Esophagus muscularis mucosa (tissue), 4 donors: ENCODE measurements around the gene TMEM51. TPM values are rescaled to one million over a fixed set of nuclear protein-coding genes. Genes with fewer than 3 reads are reported as not detected.

Source experiments
- DNase-seq: peaks from one replicate; pipeline ENCODE4 v3.0.0-alpha.2; 2017; ENCODE audit errors: extremely low spot score
- H3K27ac ChIP-seq, 4 donors: fragments of 200-600 bp; sonication (generic); replicated peaks in 1 of 4; 1 replicate in 3 of 4; 2 replicates in 1 of 4; pipeline ENCODE4 v1.5.1; 2016 to 2019; ENCODE audit warnings: mild to moderate bottlenecking in 1 of 4
- H3K27me3 ChIP-seq, 4 donors: fragments of 200-600 bp; sonication (generic); one replicate each; pipeline versions ENCODE4 v1.5.1 to v1.6.0; 2016 to 2019
- H3K36me3 ChIP-seq, 4 donors: fragments of 200-600 bp; sonication (generic); one replicate each; pipeline ENCODE4 v1.5.1; 2016 to 2019
- H3K4me1 ChIP-seq, 4 donors: fragments of 200-600 bp; sonication (generic); one replicate each; pipeline ENCODE4 v1.5.1; 2016 to 2019
- H3K4me3 ChIP-seq, 4 donors: fragments of 200-600 bp; sonication (generic); 1 replicate in 2 of 4; 2 replicates in 2 of 4; pipeline ENCODE4 v1.5.1; 2016 to 2019; ENCODE audit warnings: mild to moderate bottlenecking in 4 of 4, moderate library complexity in 1 of 4
- H3K9me3 ChIP-seq, 4 donors: fragments of 200-600 bp; sonication (generic); 1 replicate in 3 of 4; 2 replicates in 1 of 4; pipeline ENCODE4 v1.5.1; 2016 to 2019
- CTCF ChIP-seq, 3 experiments: fragments of 200-600 bp in 2 of 3; fragments of 450-650 bp in 1 of 3; sonication (generic) in 2 of 3; IDR thresholded peaks; one replicate each; pipeline ENCODE4 v1.5.1; 2017 to 2019; ENCODE audit warnings: antibody characterized with exemption in 3 of 3, mild to moderate bottlenecking in 2 of 3, moderate library complexity in 1 of 3
- EP300 ChIP-seq: sonication (generic); formaldehyde crosslinking; IDR thresholded peaks from one replicate; pipeline ENCODE4 v1.6.1; 2017; ENCODE audit warnings: antibody characterized with exemption
- POLR2A ChIP-seq: fragments of 450-650 bp; IDR thresholded peaks from one replicate; pipeline ENCODE4 v1.6.1; 2017; ENCODE audit warnings: antibody characterized with exemption, moderate library complexity, mild to moderate bottlenecking, low read depth
- POLR2AphosphoS5 ChIP-seq, 2 donors: sonication (generic); formaldehyde crosslinking; IDR thresholded peaks; one replicate each; pipeline ENCODE4 v1.6.1; 2017; ENCODE audit warnings: antibody characterized with exemption in 2 of 2
- WGBS: methylation state at CpG from one replicate; pipeline ENCODE4 v1.1.5; 2018; 5-methylcytosine and 5-hydroxymethylcytosine counted together
- intact Hi-C: fragments of 100-400 bp; cut with DNase I; formaldehyde crosslinking; loops from one replicate; pipeline ENCODE4 v1.15.1; 2023
- total RNA-seq, 4 donors: library from RNA; depleted of rRNA; stranded (reverse); fragments of >200 nt; gene quantifications; one replicate each; pipeline versions ENCODE4 v1.1.0 to v1.2.1, GENCODE V29; 2016

Gene TMEM51
- total RNA-seq, 4 donors from 2014 or later: 8.6 to 17.2 (median 11.4) TPM

GRCh38 chr1:15257309-15257708 lies 103.8 kb downstream of the TMEM51 start:
- 91% methylated on average over 14 of the region's 14 CpGs for WGBS
- H3K27ac ChIP-seq: no peak overlapping the region
- no peaks in the 10 kb centered on the region for H3K9me3 ChIP-seq
- H3K4me1 ChIP-seq: peaks cover 17 to 43% (median 34%) of the 10 kb centered on the region in 4 donors
- no peaks in the 10 kb centered on the region for H3K27me3 ChIP-seq
- intact Hi-C loops: no loop called here
- TF ChIP-seq EP300 (no peak), POLR2A (no peak), CTCF (IDR thresholded peaks at IDR 0.05) (no peak), POLR2AphosphoS5 (IDR thresholded peaks at IDR 0.05) (no peak)
- no peaks in the 10 kb centered on the region for H3K36me3 ChIP-seq
- DNase-seq: no peak
- H3K4me3 ChIP-seq: no peak overlapping the region

GRCh38 chr1:15258833-15259621 lies 105.5 kb downstream of the TMEM51 start:
- no peak for TF ChIP-seq CTCF (IDR thresholded peaks at IDR 0.05)
- no peak for TF ChIP-seq POLR2A
- no peak for TF ChIP-seq EP300
- TF ChIP-seq POLR2AphosphoS5 (IDR thresholded peaks at IDR 0.05): no peak
- Histone ChIP-seq H3K27ac (peak overlapping the region in 2 of 4 donors; percentile 13 to 21), H3K4me3 (no peak overlapping the region), H3K9me3 (no peaks in the 10 kb centered on the region), H3K36me3 (no peaks in the 10 kb centered on the region), H3K4me1 (peaks cover 17 to 43% (median 34%) of the 10 kb centered on the region in 4 donors), H3K27me3 (no peaks in the 10 kb centered on the region)
- intact Hi-C loops: no loop called here
- 75% methylated on average over 13 of the region's 13 CpGs for WGBS
- DNase-seq: peak; percentile 82

- Histone ChIP-seq H3K36me3 (no peaks in the 10 kb centered on the region), H3K27ac (peak overlapping the region in 1 of 4 donors; percentile 0), H3K4me3 (no peak overlapping the region), H3K4me1 (peaks cover 17 to 43% (median 33%) of the 10 kb centered on the region in 4 donors), H3K9me3 (no peaks in the 10 kb centered on the region), H3K27me3 (no peaks in the 10 kb centered on the region)
- intact Hi-C loops: no loop called here
- no peak for TF ChIP-seq CTCF (IDR thresholded peaks at IDR 0.05)
- TF ChIP-seq POLR2A: no peak
- WGBS: 89% methylated on average over 6 of the region's 9 CpGs
- peak; percentile 47 for DNase-seq
Measured at GRCh38 chr1:15259622-15260007, 106.1 kb downstream of the TMEM51 start.

GRCh38 chr1:15260418-15261154 lies 107.0 kb downstream of the TMEM51 start:
- peak in 1 of 2 donors; percentile 34 for TF ChIP-seq POLR2AphosphoS5 (IDR thresholded peaks at IDR 0.05)
- no peak for TF ChIP-seq EP300
- Histone ChIP-seq H3K27me3 (no peaks in the 10 kb centered on the region), H3K36me3 (no peaks in the 10 kb centered on the region), H3K4me3 (no peak overlapping the region), H3K4me1 (peaks cover 17 to 43% (median 33%) of the 10 kb centered on the region in 4 donors), H3K27ac (peak overlapping the region; percentile 1 to 31 (median 6)), H3K9me3 (no peaks in the 10 kb centered on the region)
- 53% methylated on average over 12 of the region's 12 CpGs for WGBS
- intact Hi-C loops: no loop called here
- DNase-seq: peak; percentile 84
